8988T (cell line): ENCODE data around the gene CSRP2.

Experiments
- DNase-seq: peaks from one replicate; pipeline ENCODE4 v3.0.0; 2011

CSRP2 gene

GRCh38 chr12:76859611-76860010 is 19.2 kb downstream of the CSRP2 start:
- DNase-seq = no peak

- no peak for DNase-seq
Observed at GRCh38 chr12:76856018-76856644, 22.7 kb downstream of the CSRP2 start.

- DNase-seq = no peak
Observed at GRCh38 chr12:76855271-76855670, 23.5 kb downstream of the CSRP2 start.

- DNase-seq = no peak
Observed at GRCh38 chr12:76852106-76852505, 26.7 kb downstream of the CSRP2 start.

- no peak for DNase-seq
Observed at GRCh38 chr12:76848132-76848531, 30.7 kb downstream of the CSRP2 start.

- no peak for DNase-seq
Observed at GRCh38 chr12:76847260-76847659, 31.6 kb downstream of the CSRP2 start.

- no peak for DNase-seq
Observed at GRCh38 chr12:76836633-76837032, 42.2 kb downstream of the CSRP2 start.

- DNase-seq = no peak
Observed at GRCh38 chr12:76830436-76830835, 48.4 kb downstream of the CSRP2 start.

- no peak for DNase-seq
Observed at GRCh38 chr12:76820888-76821482, 57.8 kb downstream of the CSRP2 start.

- DNase-seq = no peak
Observed at GRCh38 chr12:76813972-76814371, 64.8 kb downstream of the CSRP2 start.

GRCh38 chr12:76813265-76813664 is 65.6 kb downstream of the CSRP2 start:
- no peak for DNase-seq

- DNase-seq = no peak
Observed at GRCh38 chr12:76811976-76812375, 66.8 kb downstream of the CSRP2 start.

GRCh38 chr12:76810671-76811419 is 68.0 kb downstream of the CSRP2 start:
- no peak for DNase-seq
